Keratinocyte (primary cell): Measurements from ENCODE around the gene TCFL5. TPM values are rescaled to one million over a fixed set of nuclear protein-coding genes. Genes with fewer than 3 reads are reported as not detected.

ENCODE experiments used
- DNase-seq: peaks from one replicate; pipeline ENCODE4 v3.0.0-alpha.2; 2011; ENCODE audit warnings: low read depth, missing footprints, low spot score
- FAIRE-seq: peaks from 2 replicates; lab custom pipeline; 2011; peaks lifted over from hg19 to GRCh38; lab: Jason Lieb, UNC
- H2AFZ ChIP-seq: 2 replicates; pipeline ENCODE4 v1.6.0; 2012; ENCODE audit warnings: low read length, control low read depth, inconsistent platforms; ENCODE audit not compliant: control insufficient read depth
- H3K27ac ChIP-seq: 2 replicates; pipeline ENCODE4 v1.5.1; 2011; ENCODE audit warnings: low read length; ENCODE audit not compliant: control insufficient read depth, insufficient read depth
- H3K27me3 ChIP-seq: 3 replicates; pipeline ENCODE4 v1.6.0; 2011; ENCODE audit warnings: low read length; ENCODE audit not compliant: control insufficient read depth, insufficient read depth; ENCODE audit errors: extremely low read depth
- H3K36me3 ChIP-seq, 2 experiments: 2 replicates in 1 of 2; 3 replicates in 1 of 2; pipeline ENCODE4 v1.5.1; 2011; ENCODE audit warnings: low read length in 2 of 2, mild to moderate bottlenecking in 1 of 2; ENCODE audit not compliant: control insufficient read depth in 2 of 2, insufficient read depth in 2 of 2; ENCODE audit errors: extremely low read depth in 1 of 2
- H3K4me1 ChIP-seq: 3 replicates; pipeline ENCODE4 v1.5.1; 2011; ENCODE audit warnings: low read length; ENCODE audit not compliant: control insufficient read depth, insufficient read depth; ENCODE audit errors: extremely low read depth
- H3K4me2 ChIP-seq: 3 replicates; pipeline ENCODE4 v1.6.0; 2011; ENCODE audit warnings: low read depth, low read length; ENCODE audit not compliant: control insufficient read depth, insufficient read depth; ENCODE audit errors: extremely low read depth
- H3K4me3 ChIP-seq, 3 experiments: fragments of 200-600 bp in 1 of 3; sonication (generic) in 1 of 3; 2 replicates in 2 of 3; 3 replicates in 1 of 3; pipeline ENCODE4 v1.5.1; 2011 to 2016; ENCODE audit warnings: low read length in 3 of 3, mild to moderate bottlenecking in 3 of 3, control low read depth in 2 of 3, inconsistent platforms in 1 of 3, low read depth in 1 of 3, mixed read lengths in 1 of 3, mixed run types in 1 of 3, moderate library complexity in 1 of 3; ENCODE audit not compliant: control insufficient read depth in 2 of 3, insufficient read depth in 2 of 3; ENCODE audit errors: extremely low read depth in 1 of 3
- H3K79me2 ChIP-seq: 2 replicates; pipeline ENCODE4 v1.6.0; 2012; ENCODE audit warnings: low read length; ENCODE audit not compliant: control insufficient read depth, insufficient read depth
- H3K9ac ChIP-seq: 3 replicates; pipeline ENCODE4 v1.6.0; 2011; ENCODE audit warnings: low read length; ENCODE audit not compliant: control insufficient read depth, insufficient read depth; ENCODE audit errors: extremely low read depth
- H3K9me1 ChIP-seq: 3 replicates; pipeline ENCODE4 v1.6.0; 2011; ENCODE audit warnings: low read length; ENCODE audit not compliant: control insufficient read depth, insufficient read depth; ENCODE audit errors: extremely low read depth
- H3K9me3 ChIP-seq: 2 replicates; pipeline ENCODE4 v1.5.1; 2012; ENCODE audit warnings: low read depth, low read length; ENCODE audit not compliant: control insufficient read depth
- H4K20me1 ChIP-seq: 3 replicates; pipeline ENCODE4 v1.6.0; 2011; ENCODE audit warnings: low read length; ENCODE audit not compliant: control insufficient read depth, insufficient read depth; ENCODE audit errors: extremely low read depth
- CTCF ChIP-seq, 3 experiments: IDR thresholded peaks in 1 of 3; conservative IDR thresholded peaks in 1 of 3; optimal IDR thresholded peaks in 1 of 3; 2 replicates in 2 of 3; 3 replicates in 1 of 3; pipeline versions ENCODE3 to v1.5.1; 2011; ENCODE audit warnings: low read length in 3 of 3, mild to moderate bottlenecking in 3 of 3, moderate library complexity in 2 of 3, control low read depth in 1 of 3, inconsistent platforms in 1 of 3; ENCODE audit not compliant: insufficient read depth in 2 of 3; ENCODE audit errors: extremely low read depth in 1 of 3
- EZH2 ChIP-seq: IDR thresholded peaks from one replicate; pipeline ENCODE4 v1.6.1; 2012; ENCODE audit warnings: inconsistent platforms, mild to moderate bottlenecking, low read length, moderate library complexity
- dilution Hi-C: fragments of 300-500 bp; cut with MboI; formaldehyde crosslinking; loops from one replicate; pipeline ENCODE4 v1.7.0; 2020; ENCODE audit warnings: low sequenced_read_pairs; ENCODE audit not compliant: extremely low pct_ligation_motif_present
- polyA plus RNA-seq, 5 experiments: library from polyadenylated mRNA; depleted of rRNA in 3 of 5; stranded (reverse) in 3 of 5; stranded (forward) in 1 of 5; unstranded in 1 of 5; fragments of >200 nt; gene quantifications; 1 replicate in 1 of 5; 2 replicates in 3 of 5; 3 replicates in 1 of 5; pipeline versions ENCODE4 v1.2.1 to v1.2.3, GENCODE V29; 2011 to 2012; ENCODE audit warnings: missing spikeins in 2 of 5, low read depth in 1 of 5, low replicate concordance in 1 of 5

TCFL5 gene
- polyA plus RNA-seq, 1 donor (not counting 4 experiments of a cell fraction or from before 2014, with no cell fraction given): 14.6 TPM

- Histone ChIP-seq H3K36me3 (peaks cover 11 to 14% of the 10 kb centered on the region in 2 experiments), H3K9me1 (no peaks in the 10 kb centered on the region), H2AFZ (no peak overlapping the region), H3K4me3 (no peak overlapping the region), H3K9ac (no peak overlapping the region), H3K4me2 (no peak overlapping the region), H3K27ac (no peak overlapping the region), H3K9me3 (no peaks in the 10 kb centered on the region), H4K20me1 (no peaks in the 10 kb centered on the region), H3K4me1 (peaks cover 2% of the 10 kb centered on the region), H3K79me2 (peaks cover 2% of the 10 kb centered on the region), H3K27me3 (no peaks in the 10 kb centered on the region)
- no peak for DNase-seq
- FAIRE-seq: no peak
- no peak for TF ChIP-seq EZH2
- no peak for TF ChIP-seq CTCF (optimal IDR thresholded peaks at IDR 0.05 in 1 of 3, IDR thresholded peaks at IDR 0.05 in 1 of 3, conservative IDR thresholded peaks at IDR 0.05 in 1 of 3; ENCODE audit: extremely low read depth in 1 of 3, insufficient read depth in 2 of 3, low read length in 3 of 3)
- dilution Hi-C loops: no loop called here
These were observed 17.4 kb downstream of the TCFL5 start for GRCh38 chr20:62844182-62844581.

- peaks cover 2% of the 10 kb centered on the region for H3K4me1 ChIP-seq
- no peak overlapping the region for H3K4me2 ChIP-seq
- no peak overlapping the region for H3K9ac ChIP-seq
- H3K9me3 ChIP-seq: no peaks in the 10 kb centered on the region
- H3K79me2 ChIP-seq: peaks cover 2% of the 10 kb centered on the region
- no peaks in the 10 kb centered on the region for H4K20me1 ChIP-seq
- H3K36me3 ChIP-seq: peaks cover 10 to 14% of the 10 kb centered on the region in 2 experiments
- no peaks in the 10 kb centered on the region for H3K9me1 ChIP-seq
- no peaks in the 10 kb centered on the region for H3K27me3 ChIP-seq
- FAIRE-seq: peak; percentile 59
- dilution Hi-C loops: no loop called here
- H2AFZ ChIP-seq: no peak overlapping the region
- TF ChIP-seq CTCF (optimal IDR thresholded peaks at IDR 0.05 in 1 of 3, IDR thresholded peaks at IDR 0.05 in 1 of 3, conservative IDR thresholded peaks at IDR 0.05 in 1 of 3; ENCODE audit: extremely low read depth in 1 of 3, insufficient read depth in 2 of 3, low read length in 3 of 3): no peak
- TF ChIP-seq EZH2: no peak
- H3K27ac ChIP-seq: no peak overlapping the region
- no peak overlapping the region for H3K4me3 ChIP-seq
- DNase-seq: no peak
These were observed 18.0 kb downstream of the TCFL5 start for GRCh38 chr20:62843656-62844055.
